ENCODE data around the gene ZNF235.
"Not testable (repeated sequence)": the region's sequence is repeated elsewhere in the genome, so short reads cannot be mapped to it uniquely, and the experiment has no call there.

ZNF235 gene

DNA sequence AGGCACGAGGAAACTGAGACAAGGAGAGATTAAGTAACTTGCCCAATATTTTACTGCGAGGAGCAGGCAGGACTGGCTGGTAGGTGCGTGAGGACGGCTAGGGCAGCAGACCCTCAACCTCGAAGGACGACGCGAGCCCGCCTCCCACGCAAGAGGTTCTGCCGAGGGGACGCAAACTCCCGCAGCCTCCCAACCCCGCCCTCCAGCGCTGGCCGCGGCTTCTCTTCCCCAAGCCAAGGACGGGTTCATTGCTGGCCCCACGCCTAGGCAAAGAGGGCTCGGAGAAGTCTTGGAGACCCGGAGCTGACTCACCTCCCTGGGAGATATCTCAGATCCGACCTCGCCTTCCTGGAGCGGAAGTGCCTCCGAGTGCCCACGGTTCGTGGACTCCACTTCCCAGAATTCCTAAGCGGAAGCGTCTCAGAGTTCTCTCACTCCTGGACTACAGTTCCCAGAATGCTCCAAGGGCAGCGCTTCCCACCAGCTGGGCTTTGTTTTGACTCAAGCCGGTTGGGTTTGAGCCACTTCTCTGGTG lies at the start of gene ZNF235:
Gene ZNF235 (minus strand): TSS at position 367 of the 535 bp plus-strand sequence. CDS start 1,621 bp downstream, outside the sequence.
- DNase-seq (ENCODE audit: low spot score), result peak; percentile 89

DNA sequence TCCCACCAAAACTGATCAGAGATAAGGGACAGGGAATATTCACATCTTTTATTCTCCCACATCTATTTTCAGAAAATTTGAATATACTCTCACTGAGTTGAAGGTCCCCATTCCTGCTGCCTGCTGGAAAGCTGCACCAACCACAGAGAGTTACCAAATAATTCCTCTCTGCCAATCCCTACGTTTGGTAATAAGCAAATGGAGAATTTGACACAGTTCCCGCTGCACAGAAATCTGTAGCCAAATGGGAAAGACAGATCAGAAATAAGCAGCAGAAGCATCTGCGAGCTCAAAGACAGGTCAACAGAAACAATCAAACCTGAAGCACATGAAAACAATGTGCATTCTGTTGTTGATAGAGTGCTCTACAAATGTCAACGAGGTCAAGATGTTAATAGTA lies 41.7 kb upstream of the ZNF235 start:
- no peak for DNase-seq (ENCODE audit: low spot score)

DNA sequence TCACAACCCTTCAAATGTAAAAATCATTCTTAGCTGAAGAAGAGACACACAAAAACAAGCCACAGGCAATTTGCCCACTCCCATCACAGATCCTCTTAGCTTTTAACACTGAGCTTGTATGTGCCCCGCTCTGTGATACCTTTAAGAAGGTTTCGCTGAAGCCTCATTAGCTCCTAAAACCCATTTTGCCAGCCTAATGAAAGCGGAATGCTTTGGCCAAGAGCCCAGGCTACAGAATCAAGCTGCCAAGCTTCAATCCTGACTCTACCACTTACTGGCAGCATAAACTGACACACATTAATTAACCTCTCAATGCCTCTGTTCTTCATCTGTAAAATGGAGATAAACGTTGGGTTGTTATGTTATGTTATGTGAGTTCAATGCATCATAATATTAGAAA lies 41.1 kb upstream of the ZNF235 start:
- DNase-seq (ENCODE audit: low spot score), result no peak

DNA sequence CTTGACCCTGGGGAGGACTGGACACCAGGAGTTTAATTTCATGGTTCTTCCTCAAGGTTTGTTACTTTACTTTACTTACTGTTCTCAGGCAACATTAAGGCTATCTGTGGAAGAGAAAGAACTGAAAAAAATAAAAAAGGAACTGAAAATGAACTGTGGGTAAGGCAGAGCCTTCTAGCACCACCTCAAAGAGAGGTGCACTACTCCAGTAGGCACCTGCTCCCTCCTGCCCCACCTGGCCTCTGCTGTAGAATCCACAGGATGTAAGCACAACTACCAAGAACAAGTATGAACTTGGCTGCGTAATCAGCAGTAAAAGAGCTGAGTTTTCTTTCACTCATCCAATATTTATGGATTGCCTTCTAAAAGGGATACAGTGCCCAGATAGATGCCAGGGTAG lies 39.4 kb upstream of the ZNF235 start:
- DNase-seq (ENCODE audit: low spot score), result no peak

DNA sequence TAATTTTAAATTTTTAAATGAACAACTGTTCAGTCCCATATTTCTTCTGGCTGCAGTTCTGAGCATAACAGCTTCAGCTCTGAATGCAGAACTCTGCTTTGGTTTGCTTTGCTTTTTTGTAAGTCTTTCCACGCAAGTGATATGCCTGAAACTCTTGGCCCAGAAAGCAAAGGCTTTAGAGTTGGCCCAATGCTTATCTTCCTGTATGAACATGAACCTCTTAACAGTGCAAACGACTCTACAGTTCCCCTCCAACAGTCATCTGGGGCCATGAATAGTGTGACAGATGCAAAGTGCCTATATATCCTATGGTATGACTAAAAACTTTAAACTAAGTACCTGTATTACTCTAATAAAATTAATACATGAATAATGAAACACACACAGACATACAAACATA lies 37.0 kb upstream of the ZNF235 start:
- no peak for DNase-seq (ENCODE audit: low spot score)

DNA sequence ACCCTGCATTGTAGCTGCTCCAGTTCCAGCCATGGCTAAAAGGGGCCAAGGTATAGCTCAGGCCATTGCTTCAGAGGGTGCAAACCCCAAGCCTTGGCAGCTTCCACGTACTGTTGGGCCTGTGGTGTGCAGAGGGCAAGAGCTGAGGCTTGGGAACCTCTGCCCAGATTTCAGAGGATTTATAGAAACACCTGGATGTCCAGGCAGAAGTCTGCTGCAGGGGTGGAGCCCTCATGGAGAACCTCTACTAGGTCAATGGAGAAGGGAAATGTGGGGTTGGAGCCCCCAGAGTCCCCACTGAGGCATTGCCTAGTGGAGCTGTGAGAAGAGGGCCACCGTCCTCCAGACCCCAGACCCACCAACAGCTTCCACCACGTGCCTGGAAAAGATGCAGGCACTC lies 29.8 kb upstream of the ZNF235 start:
- not testable (repeated sequence) for DNase-seq (ENCODE audit: low spot score)

DNA sequence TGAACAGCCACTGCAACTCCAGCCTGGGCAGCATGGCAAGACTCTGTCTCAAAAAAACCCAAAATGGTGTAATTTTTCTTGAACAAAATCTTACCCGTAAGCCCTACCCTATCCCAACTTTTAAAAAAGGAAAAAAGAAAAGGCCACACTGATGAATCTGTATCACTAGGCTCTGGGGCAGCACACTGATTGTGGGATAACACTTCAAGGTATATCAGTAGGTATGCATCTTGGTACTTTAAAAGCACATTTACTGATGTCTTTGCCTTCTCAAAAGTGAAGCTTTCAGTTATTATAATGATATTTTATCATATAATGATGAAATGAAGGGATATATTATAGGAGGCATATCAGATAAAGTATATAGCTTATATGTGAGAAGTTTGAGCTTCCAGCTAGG lies 27.3 kb upstream of the ZNF235 start:
- no peak for DNase-seq (ENCODE audit: low spot score)

DNA sequence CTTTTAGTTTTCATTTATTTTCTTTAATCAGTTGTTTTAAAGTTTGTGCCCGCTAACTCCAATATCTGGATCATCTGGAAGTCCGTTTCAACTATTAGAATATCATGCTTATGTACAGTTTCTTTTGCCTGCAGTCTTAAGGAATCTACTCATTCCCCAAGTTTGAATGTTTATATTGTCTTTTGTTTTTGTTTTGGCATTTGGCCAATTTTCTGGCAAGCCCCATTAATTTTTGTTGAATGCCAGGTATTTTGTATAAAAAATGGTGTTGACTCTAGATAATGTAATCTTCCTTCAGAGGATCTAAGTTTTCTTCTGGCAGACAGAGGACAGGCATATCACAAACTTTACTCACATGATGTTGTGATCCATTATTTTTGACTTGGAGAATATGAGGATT lies 11.1 kb upstream of the ZNF235 start:
- DNase-seq (ENCODE audit: low spot score), result no peak

DNA sequence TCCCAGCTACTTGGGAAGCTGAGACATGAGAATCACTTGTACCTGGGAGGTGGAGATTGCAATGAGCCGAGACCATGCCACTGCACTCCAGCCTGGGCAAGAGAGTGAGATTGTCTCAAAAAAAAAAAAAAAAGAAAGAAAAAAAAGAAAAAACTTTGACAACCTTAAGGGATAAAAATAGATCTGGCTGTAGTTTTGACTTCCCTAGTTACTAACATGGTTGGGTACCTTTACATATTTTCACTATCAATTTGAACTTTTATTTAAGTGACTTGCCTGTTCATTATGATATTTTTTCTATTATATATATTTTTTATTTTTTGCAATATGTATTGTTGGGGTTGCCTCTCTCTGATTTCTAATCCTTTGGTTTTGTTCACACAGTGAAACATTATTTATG lies 8.4 kb upstream of the ZNF235 start:
- DNase-seq (ENCODE audit: low spot score), result no peak

DNA sequence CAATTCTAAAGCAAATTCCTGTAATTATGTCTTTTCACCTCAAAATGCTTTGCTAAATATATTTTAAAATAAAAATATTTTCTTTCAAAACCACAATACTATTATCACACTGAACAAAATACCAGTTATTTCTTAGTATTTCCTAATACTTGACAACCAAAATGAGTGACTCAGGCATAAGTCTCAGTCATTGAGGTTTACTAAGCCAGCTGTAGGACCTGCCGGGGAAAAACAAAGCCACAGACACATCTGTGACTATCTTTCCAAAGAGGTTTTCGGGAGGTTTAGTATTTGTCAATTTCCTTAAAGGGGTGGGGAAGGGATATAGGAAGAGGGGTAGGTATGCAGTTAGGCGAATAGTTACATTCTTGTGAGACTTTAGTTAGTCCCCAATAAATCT lies 3.2 kb upstream of the ZNF235 start:
- DNase-seq (ENCODE audit: low spot score), result peak; percentile 6

DNA sequence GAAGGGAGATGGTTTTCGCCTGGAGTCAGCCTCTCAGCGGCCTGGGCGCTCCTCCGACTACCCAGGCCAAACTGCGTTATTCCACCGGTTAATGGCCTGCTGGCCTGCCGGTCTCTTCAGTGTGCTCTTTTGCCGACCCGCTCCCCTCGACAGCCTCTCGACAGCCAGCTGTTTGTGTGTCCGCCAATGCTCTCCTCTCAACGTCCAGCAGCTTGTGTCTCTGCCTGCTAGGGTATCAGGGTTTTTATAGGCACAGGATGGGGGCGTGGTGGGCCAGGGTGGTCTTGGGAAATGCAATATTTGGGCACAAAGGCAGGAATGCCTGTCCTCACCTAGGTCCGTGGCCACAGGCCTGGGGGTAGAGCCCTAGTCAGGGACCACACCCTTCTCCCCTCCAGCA lies 1.5 kb upstream of the ZNF235 start:
- DNase-seq (ENCODE audit: low spot score), result no peak

DNA sequence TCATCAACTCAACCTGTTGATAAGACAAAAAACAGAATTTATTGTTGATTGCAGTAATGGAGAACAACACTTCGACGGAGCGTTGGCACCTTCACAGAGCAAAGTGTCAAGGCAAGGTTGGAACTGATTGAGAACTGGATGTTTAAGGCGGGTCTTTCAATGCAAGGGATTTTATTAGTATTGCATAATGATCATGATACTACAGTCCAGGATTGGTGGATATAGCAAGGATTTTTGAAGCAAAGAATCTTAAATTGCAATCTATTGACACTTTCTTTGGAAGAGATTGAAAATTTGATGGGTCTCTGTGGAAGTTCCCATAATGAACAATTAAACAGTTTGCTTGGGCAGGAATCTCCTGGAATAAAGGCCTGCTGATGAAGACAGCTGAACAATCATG lies 632 bp upstream of the ZNF235 start:
- DNase-seq (ENCODE audit: low spot score), result no peak

DNA sequence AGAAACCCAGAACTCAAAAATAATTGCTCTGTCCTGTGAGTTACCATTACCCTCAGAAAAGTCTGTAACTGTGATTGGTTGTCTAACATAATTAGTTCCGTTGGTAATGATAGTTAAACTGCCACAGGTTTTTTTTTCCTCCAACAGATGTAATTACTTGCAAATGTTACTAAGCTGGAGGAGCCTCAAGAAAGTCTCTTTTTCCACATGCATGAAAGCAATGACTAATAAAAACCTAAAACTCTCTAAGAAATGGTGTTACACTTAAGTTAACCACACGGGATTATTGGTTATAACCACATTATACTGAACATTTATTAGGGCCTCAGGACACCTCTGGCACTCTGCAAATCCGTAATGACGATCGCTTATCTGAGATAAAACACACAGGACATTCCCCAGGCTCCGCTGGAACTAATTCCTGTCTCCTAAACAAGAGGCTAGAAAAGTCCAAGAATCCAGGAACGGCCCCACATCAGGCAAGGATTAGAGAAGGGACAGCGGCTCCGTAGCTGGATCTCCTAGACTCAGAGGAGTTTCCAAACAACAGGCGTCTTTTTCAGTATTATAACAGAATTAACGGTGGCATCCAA lies 753 bp downstream of the ZNF235 start:
- peak; percentile 29 for DNase-seq (ENCODE audit: low spot score)

DNA sequence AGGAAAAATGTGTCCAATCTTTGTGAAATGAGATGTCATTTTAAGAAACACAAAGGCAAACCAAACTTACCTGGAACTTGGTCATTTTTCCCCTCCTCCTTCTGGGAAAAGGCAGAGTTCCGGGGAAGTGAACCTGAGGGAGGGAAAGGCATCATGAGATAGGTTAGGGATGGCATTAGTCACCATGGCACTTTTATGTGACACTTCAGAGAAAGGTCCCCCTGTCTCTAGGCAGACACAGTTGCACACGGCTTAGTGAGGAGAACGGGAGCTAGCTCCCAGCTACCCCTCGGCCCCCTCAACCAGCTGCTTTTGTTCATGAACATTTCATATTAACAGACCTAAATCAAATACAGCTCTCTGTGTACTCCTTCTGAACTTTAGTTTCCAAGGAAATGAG lies 1.5 kb downstream of the ZNF235 start:
- DNase-seq (ENCODE audit: low spot score), result no peak

DNA sequence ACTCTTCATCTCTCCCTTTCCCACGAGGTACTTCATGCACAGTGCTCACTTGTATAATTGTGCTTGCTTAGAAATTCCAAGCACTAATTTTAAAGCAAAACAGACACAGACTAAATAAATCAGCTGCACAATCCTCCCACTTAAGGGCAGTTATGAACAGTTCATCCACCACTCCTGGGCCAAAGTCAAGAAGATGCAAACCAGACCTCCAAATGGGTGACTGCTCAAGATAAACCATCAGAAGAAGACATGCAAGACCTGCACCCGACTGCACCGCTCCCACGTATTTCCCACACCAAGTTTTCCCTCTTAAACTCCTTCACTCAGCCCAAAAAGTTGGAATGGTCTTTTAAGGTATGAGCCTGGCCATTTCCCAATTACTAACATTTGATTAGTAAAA lies 19.9 kb downstream of the ZNF235 start:
- DNase-seq (ENCODE audit: low spot score), result no peak

DNA sequence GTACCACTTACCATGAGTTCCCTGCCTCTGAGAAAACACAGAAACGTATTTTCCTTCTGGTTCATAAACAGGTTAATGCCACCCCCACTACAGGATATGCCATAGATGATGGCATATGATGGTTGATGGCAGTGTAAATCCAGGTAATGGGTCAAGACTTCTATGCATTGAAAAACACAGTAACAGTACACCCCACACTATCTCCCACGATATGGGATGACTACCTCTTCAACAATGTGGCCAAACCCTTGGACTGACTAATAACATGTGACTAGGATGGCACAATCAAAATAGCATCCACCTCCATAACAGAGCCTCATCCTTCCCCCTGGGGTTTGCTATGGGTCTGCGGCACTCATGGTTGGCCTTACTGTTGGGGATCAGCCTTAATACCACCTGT lies 22.0 kb downstream of the ZNF235 start:
- DNase-seq (ENCODE audit: low spot score), result no peak

DNA sequence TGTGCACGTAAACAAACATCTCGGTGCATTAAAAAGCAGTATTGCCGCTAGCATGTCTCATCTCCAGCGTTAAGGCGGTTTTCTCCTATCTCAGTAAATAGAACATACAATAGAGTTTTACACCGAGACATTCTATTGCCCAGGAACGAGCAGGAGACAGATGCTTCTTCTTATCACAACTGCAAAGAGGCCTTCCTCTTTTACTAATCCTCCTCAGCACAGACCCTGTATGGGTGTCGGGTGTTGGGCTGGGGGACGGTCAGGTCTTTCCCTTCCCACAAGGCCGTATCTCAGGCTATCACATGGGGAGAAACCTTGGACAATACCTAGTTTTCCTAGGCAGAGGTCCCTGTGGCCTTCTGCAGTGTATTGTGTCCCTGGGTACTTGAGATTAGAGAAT lies 23.9 kb downstream of the ZNF235 start:
- no peak for DNase-seq (ENCODE audit: low spot score)

DNA sequence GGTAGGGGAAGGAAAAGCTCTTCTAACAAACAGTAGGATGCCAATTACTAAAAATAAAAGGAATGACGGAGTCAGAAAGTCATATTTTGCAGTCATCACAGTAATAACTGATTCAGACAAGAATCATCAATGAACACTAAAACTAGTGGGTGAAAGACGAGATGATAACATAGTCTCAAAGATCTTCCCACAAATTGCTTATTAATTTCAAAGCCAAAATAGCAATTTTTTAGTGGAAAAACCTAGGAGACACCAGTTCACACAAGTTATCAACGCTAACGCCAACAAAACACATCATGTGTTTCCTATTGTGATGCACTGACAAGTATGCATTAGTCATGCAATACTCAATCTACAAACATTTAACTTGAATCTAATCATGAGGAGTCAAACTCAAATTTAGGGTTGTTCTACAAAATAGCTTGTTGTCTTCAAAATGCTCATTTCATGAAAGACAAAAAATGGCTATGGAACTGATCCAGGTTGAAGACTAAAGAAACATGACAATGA lies 26.6 kb downstream of the ZNF235 start:
- DNase-seq (ENCODE audit: low spot score), result no peak

DNA sequence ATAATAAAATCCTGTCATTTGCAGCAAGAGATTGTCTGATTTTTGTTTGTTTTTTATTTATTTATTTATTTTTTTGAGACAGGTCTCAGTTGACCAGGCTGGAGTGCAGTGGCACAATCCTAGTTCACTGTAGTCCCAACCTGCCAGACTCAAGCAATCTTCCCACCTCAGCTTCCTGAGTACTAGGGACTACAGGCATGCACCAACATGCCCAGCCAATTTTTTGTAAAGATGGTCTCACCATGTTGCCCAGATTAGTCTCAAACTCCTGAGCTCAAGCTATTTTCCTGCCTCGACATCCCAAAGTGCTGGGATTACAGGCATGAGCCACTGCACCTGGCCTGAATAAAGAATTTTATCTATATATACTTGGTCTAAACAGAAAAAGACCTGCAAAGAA lies 27.5 kb downstream of the ZNF235 start:
- no peak for DNase-seq (ENCODE audit: low spot score)

DNA sequence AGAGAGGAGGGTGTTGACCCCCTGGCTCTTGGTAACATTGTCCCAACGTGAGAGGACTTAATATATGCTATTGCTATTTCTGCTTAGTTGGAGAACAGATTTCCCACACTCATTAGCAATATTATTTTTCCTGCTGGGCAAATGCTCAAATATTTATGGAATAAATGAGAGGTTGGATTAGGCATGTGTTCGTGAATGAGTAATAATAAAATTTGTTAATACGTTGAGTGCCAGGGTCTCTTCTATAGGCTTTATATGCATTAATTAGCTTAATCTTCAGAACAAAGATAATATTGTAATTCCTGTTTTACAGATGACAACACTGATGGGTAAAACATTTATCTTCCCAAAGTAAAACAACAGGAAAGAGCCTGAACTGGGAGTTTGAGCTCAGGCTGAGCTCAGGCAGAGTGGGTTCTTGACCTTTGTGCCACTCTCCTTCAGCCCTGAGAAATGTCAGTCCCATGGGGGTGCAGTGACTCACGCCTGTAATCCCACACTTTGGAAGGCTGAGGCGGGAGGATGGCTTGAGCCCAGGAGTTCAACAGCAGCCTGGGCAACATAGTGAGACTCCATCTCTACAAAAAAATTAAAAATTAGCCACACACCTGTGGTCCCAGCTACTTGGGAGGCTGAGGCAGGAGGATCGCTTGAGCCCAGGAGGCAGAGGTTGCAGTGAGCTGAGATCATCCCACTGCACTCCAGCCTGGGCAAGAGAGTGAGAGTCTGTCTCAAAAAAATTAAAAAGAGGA lies 44.0 kb downstream of the ZNF235 start:
- no peak for DNase-seq (ENCODE audit: low spot score)

DNA sequence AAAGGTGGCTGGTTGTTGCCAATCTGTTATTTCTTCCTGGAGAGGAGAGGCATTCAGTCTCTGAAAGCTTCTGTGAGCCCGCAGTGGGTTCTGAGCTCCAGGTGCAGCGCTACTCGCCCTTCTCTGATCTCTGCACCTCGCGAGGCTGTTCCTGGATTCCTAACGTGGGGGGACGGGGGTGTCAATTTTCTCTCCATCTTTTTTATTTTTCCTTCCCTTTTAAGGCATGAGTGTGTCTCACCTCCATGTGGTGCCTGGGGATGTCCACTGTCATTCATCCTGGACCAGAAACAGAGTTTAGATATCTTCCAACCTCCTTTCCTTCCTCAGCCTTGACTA lies 44.5 kb downstream of the ZNF235 start:
- peak; percentile 2 for DNase-seq (ENCODE audit: low spot score)

DNA sequence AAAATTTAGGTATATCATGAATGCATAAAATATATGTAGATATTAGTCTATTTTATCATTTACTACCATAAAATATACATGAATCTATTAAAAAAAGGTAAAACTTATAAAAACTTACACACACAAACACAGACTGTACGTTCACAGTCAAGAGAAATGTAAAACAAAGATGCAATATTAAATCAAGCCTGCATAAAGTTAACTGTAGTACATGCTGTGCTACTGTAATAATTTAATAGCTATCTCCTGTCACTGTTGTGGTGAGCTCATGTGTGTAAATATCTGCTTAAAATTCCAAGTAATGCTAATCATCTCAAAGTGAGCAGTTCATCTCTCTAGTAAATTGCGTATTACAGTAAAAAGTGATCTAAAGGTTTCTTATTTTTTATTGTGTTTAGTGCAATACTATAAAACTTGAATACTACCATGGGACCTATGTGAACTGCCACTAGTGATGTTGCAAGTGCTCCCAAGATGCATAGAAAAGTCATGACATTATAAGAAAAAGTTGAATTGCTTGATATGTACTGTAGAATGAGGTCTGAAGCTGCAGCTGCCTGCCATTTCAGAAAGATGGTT lies 45.9 kb downstream of the ZNF235 start:
- DNase-seq (ENCODE audit: low spot score), result no peak

DNA sequence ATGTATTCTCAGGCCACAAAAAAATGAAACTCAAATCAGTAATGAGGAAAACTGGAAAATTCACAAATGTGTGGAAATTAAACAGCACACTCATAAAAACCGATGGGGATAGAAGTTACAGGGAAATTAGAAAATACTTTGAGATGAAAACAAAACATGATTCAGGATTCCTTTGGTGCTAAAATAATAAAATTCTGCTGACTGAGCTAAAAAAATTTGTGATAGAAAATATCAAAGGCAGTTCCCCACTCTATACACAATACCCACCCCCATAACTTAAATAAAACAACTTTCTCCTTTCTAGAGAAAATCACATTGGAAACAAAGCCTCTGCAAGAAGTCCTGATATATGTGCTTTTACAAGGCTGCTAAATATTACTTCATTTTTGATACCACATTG lies 46.7 kb downstream of the ZNF235 start:
- no peak for DNase-seq (ENCODE audit: low spot score)
